ENCODE results near the gene CEBPE.

The CEBPE gene

DNA sequence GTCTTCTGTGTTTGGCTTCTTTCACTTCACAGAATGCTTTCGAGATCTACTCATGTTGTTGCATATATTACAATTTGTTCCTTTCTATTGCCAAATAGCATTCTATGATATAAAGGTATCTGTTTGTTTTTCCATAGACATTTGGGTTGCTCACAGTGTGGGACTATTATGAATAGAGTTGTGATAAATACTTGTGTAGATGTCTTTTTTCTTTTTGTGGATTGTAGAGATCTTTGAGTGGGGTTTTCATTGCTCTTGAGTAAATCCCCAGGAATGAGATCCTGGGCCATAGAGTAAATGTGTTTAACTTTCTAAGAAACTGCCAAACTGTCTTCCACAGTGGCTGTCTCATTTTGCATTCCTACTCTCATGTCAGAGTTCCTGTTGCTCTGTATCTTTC is 24.9 kb upstream of the CEBPE start:
- no peak for DNase-seq (ENCODE audit: low spot score)

GRCh38 chr14:23142826-23143225 is 23.8 kb upstream of the CEBPE start:
- no peak for DNase-seq (ENCODE audit: low spot score)

DNA sequence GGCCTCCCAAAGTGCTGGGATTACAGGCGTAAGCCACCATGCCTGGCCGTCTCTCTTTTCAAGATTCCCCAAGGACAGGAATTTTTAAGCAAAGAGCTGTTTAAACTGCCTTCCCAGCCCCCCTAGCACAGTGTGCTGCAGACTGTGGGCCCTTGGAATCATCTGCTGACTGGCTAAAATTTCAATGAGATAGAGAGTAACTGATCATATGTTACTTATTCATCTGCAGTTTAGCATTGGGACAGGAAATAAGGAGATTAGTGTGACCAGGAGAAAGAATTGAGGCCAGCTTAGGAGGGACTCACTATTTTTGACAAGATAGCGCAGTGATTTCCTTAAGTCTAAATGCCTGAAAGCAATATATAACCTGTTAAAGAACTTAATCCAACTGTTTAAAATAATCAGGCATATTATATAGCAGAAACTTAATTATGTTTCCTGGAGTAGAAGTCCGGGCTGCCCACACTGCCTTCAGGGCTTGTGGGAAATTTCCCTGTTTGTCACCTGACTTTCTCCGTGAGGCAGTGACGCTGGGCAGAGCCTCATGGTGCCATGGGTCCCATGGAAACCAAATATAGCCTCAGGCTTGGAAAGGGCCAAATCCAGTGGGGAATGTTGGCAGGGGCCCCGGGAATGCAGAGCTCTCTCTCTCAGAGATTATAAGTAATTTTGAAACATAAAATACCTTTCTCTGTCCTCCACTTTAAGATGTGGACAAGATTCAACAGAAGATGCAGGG is 22.8 kb upstream of the CEBPE start:
- DNase-seq (ENCODE audit: low spot score), result no peak

DNA sequence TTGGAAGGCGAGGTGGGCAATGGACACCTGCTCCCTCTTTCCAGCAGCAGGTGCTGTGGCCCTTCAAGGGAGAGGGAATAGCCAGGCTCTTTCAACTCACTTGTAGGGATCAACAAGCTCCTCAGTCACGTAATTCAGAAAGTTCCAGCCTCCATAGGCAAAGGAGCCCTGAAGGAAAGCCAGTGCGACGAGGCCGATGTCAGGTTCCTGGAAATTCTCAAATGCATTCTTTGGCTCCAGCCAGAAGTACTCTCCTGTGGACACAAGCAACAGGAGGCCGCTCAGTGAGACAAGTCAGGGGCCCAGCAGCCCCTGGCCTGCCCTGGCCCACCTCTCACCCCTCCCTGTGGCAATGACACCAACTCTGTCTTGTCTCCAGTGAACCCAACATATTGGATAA is 21.3 kb upstream of the CEBPE start:
- DNase-seq (ENCODE audit: low spot score), result no peak

DNA sequence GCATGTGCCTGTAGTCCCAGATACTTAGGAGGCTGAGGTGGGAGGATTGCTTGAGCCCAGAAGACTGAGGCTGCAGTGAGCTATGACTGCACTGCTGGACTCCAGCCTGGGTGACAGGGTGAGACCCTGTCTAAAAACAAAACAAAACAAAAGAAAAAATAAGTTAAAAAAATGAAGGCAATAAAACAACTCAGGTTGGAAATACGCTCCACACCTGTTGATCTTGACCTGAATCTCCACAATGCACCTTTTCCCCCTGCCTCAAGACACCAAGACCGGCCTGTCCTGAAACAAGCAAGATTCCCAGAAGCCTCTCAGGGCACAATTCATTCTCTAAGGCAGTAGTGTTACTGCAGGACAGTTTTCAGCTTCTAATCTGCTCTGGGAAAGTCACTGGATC is 20.8 kb upstream of the CEBPE start:
- no peak for DNase-seq (ENCODE audit: low spot score)

- no peak for DNase-seq (ENCODE audit: low spot score)
These were observed 18.9 kb upstream of the CEBPE start for GRCh38 chr14:23137813-23138535.

- no peak for DNase-seq (ENCODE audit: low spot score)
These were observed 18.2 kb upstream of the CEBPE start for GRCh38 chr14:23137192-23137812.

- DNase-seq (ENCODE audit: low spot score), result no peak
These were observed 17.6 kb upstream of the CEBPE start for GRCh38 chr14:23136566-23137133.

DNA sequence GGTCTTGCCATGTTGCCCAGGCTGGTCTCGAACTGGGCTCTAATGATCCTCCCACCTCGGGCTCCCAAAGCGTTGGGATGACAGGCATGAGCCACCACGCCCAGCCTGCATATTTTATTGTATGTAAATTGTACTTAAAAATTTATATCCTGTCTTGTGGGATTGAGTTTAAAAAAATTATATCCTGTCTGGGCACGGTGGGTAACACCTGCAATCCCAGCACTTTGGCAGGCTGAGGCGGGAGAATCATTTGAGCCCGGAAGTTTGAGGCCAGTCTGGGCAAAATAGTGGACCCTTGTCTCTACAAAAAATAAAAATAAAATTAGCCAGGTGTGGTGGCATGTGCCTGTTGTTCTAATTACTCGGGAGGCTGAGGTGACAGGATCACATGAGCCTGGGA is 13.9 kb upstream of the CEBPE start:
- DNase-seq (ENCODE audit: low spot score), result no peak

DNA sequence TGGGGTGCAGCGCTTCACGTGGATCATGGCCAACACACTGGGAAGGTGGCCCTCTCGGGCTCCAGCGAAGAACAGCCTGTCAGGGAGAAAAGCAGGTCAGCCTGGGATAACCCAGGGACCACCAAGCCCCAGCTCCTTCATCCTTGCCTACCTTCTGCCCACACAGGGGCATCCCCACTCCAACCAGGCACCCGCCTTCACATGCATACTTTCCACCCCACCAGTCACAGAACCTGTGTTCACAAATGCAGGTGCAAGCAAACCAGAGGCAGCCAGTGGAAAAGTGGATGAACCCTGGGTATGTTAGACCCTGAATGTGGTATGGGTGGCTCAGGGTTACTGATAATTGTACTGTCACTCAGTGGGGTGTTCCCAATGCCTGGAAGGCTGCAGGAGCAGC is 12.4 kb upstream of the CEBPE start:
- DNase-seq (ENCODE audit: low spot score), result no peak

DNA sequence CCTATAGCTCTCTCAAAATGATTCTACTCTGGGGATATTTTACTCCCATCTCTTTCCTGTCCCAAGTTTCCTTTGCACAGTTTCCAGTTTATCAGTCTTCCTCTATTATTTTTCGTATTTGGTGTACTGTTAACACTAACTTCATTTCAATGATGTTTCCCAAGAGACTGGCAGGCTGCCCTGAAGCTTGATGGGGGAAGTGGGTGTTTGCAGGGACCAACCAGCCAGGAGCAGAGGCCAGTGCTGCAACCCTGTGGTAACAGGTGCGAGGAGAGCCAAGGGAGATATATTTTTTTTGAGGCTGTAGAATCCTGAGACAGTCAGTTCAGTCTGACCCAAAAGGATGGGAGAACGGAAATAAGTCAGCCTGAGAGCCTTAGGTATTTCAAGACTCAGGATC is 11.8 kb upstream of the CEBPE start:
- no peak for DNase-seq (ENCODE audit: low spot score)

GRCh38 chr14:23129759-23130316 is 10.8 kb upstream of the CEBPE start:
- no peak for DNase-seq (ENCODE audit: low spot score)

GRCh38 chr14:23128969-23129758 is 10.1 kb upstream of the CEBPE start:
- DNase-seq (ENCODE audit: low spot score), result no peak

DNA sequence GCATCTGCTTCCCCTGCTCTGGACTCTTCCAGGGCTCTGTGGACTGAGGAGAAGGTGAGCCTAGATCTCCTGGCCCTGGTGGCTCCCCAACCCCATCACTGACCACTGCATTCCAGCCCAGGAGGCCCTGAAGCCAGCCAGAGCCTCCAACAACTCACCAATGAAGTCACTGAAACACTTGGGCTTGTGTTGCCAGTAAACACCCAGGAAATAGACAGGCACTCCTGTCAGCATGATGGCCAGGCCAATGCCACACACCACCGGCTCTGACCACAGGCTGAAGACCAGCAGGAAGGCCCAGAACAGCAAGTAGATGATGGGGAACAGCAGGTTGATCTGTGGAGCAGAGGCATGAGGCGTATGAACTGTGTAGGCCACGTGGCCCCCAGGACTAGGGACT is 8.8 kb upstream of the CEBPE start:
- no peak for DNase-seq (ENCODE audit: low spot score)

DNA sequence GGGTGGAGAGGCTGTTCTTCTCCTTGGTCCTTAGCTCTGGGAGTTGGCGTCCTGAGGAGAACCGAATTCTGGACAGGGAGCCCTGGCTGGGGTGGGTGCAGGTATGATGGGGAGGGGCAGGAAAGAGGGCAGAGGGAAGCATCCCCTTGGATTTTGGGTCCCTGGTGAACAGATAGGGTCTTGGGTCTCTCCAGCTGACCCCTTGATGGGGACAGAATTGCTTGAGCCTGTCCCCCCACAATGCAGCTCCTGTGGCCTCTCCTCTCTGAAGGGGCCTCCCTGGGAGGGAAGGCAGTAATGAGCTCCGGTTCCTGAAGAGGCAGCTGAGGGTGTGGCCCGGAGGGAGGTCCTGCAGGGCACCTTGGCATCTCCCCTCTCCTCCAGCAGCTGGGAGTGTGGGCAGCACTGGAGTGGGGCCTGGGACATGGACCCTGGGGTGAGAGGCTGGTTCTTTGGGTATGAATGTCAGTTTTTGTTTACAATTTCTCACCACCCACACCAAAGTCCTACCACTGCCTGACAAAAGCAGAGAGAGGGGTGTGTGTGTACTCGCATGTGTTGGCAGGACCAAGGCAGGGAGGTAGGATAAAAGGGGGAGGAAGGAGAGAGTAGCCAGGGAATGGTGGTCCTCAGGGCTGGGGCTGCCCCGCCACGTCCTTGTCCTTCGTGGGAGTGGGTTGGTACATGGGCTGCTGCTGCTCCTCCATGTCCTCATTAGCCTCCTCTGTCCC is 7.7 kb upstream of the CEBPE start:
- DNase-seq (ENCODE audit: low spot score), result no peak

DNA sequence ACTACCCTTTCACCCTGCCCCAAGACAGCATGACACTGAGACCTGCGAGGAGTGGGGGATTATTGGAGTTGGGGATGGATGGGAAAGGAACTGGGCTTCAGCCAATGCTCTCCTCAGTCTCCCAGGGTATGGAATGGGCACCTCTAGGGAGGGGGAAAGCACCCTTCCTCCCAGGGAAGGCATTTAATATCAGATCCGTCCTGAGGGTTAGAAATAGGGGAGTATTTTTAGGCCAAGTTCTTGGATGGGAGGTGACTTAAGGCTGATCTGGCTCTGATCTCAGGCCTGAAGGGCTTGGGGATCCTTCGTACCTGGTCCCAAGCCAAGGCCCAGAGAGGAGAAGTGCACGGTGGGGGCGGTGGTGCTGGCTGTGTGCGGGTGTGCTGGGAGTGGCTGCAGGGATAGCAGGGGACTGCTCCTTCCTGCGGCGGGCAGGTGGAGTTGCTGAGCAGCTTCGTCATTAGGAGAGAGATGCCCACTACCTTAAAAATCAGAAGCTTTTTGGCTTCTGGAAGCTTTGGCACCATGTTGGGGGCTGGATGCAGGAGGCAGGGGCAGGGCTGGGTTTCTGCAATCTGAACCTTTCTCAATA is 7.0 kb upstream of the CEBPE start:
- no peak for DNase-seq (ENCODE audit: low spot score)

GRCh38 chr14:23125011-23125410 is 6.0 kb upstream of the CEBPE start:
- no peak for DNase-seq (ENCODE audit: low spot score)

DNA sequence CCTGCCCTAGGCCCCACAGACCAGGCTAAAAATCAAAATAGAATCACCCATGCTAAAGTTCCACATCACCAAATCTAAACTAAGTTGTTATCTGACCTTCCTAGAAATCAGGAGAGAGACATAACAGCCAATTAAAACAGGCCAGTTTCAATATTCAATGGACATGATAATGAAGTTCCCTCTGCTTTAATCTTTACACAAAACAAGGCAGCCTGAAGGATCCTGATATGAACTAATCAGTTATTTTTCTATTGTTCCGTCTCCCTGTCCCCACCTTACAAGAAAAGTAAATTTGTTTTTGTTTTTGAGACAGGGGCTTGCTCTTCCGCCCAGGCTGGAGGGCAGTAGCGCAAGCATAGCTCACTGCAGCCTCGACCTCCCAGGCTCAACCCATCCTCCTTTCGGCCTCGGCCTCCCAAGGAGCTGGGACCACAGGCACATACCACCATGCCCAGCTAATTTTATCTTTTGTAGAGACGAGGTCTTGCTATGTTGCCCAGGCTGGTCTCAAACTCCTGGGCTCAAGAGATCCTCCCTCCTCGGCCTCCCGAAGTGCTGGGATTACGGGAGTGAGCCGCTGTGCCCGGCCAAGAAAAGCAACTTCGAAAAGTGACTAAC is 5.4 kb upstream of the CEBPE start:
- DNase-seq (ENCODE audit: low spot score), result no peak

DNA sequence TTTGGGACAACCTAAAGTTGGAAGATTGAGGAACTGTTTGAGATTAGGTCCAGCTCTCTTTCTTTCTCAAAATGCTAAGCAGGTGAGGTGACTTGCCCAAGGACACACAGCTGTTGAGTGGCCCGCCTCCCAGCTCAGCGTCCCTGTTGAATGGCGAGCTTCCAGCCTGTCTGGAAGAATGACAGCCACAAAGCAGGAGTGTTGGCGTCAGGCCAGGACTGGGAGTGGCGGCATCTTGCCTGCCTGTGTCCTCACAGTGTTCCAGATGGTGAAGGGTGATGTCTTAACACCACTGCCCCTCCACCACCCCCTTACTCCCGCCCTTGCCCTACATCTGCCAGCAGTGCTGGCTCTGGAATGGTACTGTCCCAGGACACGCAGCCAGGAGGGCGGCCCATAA is 4.4 kb upstream of the CEBPE start:
- no peak for DNase-seq (ENCODE audit: low spot score)

DNA sequence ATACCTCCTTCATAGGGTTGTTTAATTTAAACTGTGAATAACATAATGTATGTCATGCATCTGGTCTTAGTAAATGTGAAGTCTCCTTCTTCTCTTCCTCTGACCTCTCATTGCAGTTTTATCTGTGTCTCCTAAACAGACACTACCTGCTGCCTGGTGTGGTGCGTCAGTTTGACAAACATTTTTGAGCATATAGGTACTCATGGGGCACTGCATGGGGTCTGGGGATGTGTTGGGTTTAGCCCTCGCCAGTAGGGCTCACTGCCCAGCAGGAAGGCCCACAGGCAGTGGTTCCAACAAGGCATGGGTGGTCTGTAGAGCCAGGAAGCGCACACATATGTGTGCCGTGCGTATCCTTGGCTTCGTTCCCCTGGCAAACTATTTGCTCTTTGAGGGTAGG is 3.0 kb upstream of the CEBPE start:
- DNase-seq (ENCODE audit: low spot score), result no peak
